HG02610 (cell line): ENCODE results near the gene TSHZ1.
"Not testable (repeated sequence)": the region's sequence is repeated elsewhere in the genome, so short reads cannot be mapped to it uniquely, and the experiment has no call there.

Source experiments
- ATAC-seq: cut with Tn5 transposase; IDR thresholded peaks from one replicate; pipeline ENCODE4 v1.9.1; 2021; ENCODE audit warnings: mild to moderate bottlenecking, moderate library complexity; ENCODE audit not compliant: unreplicated experiment

Gene TSHZ1

GRCh38 chr18:75304678-75305557 lies 94.3 kb downstream of the TSHZ1 start:
- ATAC-seq: no peak

GRCh38 chr18:75305984-75306383 lies 95.4 kb downstream of the TSHZ1 start:
- ATAC-seq: no peak

DNA sequence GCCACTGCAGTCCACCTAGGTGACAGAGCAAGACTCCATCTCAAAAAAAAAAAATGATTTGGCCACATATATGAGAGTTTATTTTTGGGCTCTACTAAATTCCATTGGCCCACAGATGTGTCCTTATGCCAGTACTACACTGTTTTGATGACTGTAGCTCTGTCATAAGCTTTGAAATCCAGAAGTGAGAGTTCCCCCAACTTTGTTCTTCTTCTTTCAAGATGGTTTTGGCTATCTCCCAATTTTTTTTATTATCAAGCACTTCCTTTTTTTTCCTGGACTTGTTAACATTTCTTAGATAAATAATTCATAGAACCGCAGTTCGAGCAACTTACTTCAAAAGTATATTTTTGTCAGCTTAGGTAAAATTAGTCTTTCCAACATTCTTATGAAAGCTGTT lies 96.9 kb downstream of the TSHZ1 start:
- ATAC-seq: no peak

DNA sequence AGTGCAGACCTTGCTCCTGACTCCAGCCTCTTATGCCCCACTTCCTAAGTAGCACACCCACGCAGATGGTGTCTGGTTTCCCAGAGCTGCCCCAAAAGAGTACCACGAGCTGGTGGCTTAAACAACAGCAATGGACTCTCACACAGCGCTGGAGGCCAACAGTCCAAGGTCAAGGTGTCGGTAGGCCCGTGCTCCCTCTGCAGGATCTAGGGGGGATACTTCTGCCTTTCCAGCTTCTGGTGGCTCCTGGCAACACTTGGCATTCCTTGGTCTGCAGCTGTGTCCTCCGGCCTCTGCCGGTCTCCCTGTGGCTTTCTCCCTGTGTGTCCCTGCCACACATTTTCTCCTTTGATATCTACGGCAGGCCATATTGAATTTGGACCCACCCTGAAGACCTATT lies 99.0 kb downstream of the TSHZ1 start:
- no peak for ATAC-seq

DNA sequence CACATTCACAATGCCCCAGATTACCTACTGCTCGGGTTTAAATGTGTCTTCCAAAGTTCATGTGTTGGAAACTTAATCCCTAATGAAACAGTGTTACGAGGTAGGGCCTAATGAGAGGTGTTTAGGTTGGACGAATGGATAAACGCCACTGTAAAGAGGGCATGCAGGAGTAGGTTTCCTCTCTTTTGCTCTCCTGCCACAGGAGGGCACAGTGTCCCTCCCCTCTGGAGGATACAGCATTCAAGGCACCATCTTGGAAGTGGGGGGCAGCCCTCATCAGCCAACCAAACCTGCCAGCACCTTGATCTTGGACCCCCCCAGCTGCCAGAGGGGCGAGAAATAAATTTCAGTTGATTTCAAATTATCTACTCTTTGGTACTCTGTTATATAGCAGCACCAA lies 103.5 kb downstream of the TSHZ1 start:
- no peak for ATAC-seq

DNA sequence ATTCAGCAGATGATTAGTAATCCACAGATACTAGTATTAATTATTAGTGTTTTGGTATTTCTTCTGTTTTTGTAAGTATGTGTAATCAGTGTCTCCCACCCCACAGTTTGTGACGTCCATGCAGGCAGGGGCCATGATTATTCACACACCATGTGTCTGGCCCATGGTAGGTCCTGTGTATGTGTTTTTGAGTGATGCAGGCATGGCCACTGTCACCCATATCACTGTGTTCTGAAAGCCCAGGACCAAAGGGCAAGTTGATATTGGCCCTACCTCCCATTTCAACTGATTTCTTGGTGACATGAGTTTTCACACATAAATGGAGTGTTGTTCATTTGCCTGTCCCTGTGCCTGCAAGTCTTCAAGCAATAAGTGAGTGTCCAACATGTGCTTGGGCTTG lies 104.0 kb downstream of the TSHZ1 start:
- no peak for ATAC-seq

GRCh38 chr18:75316223-75316622 lies 105.6 kb downstream of the TSHZ1 start:
- ATAC-seq: no peak

DNA sequence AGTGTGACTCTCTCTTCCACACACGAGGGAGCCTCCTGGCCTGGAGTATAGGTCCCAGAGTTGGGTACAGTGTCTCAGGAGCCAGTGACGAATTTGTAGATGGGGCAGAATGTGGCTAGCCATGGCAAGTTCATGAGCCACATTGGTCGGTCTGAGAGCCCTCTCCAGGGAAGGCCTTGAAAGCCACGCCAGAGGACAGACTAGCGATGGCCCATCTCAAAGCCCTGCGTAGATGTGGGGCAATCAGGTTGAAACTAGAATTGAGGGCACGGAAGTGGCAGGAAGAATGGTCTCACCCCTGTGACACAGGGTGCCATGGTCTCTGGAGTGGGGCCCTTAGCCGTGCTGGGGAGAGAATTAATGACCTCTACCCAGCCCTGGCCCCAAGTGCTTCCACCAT lies 106.2 kb downstream of the TSHZ1 start:
- ATAC-seq: no peak

DNA sequence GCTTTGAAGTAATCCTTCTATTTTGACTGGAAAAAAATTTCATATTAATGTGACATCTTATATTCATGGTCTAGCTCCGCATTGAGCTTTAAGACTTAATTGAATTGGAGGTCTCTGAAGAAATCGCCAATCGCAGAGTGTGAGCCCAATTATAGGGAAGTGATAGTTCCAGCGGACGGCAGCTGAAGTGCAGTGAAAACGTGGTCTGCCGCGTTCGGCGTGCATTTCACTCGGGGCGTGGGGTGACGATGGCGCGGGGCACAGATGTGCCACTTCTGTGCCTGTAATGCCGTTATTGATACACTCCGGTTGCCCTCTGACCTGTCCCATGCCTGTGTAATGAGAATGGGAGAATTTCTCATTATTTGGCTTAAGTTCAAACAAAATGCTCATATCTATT lies 106.7 kb downstream of the TSHZ1 start:
- ATAC-seq: no peak

GRCh38 chr18:75317703-75318102 lies 107.1 kb downstream of the TSHZ1 start:
- peak; percentile 77 for ATAC-seq

DNA sequence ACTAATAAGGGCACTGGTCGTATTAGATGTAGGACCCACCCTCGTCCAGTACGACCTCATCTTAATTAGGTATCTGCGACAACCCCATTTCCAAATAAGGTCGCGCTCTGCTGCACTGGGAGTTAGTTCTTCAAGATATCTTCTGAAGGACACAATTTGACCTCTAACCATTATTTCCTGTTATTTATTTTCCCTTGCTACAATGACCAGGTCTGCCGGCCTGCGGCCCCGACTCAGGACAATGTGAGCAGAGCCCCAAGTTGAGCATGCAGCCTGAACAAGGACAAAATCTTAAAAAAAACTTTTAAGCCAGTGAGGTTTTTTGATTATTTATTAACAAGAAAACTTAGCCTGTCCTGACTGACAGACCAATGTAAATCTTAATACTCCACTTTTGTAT lies 109.3 kb downstream of the TSHZ1 start:
- ATAC-seq: no peak

- ATAC-seq: no peak
Measured at GRCh38 chr18:75320506-75320905, 109.9 kb downstream of the TSHZ1 start.

GRCh38 chr18:75321431-75321830 lies 110.8 kb downstream of the TSHZ1 start:
- ATAC-seq: no peak

DNA sequence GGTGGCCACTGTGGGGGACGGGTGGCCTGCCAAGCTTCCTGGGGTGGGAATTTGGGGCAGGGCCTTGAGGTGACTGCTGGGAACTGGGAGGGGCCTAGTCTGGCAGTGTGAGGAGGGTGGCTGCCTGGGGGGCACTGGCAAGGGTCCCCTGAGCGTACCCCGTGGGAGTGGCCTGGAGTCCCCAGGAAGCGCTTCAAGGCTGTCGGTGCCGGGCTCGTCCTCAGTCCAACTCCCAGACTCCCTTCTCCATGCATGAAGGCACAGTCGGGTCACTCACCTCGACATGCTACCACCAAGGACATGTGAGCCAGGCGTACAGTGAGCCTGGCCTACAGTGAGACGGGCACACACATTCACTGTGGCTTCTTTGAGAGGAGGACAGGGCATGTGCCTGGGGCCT lies 111.6 kb downstream of the TSHZ1 start:
- no peak for ATAC-seq

DNA sequence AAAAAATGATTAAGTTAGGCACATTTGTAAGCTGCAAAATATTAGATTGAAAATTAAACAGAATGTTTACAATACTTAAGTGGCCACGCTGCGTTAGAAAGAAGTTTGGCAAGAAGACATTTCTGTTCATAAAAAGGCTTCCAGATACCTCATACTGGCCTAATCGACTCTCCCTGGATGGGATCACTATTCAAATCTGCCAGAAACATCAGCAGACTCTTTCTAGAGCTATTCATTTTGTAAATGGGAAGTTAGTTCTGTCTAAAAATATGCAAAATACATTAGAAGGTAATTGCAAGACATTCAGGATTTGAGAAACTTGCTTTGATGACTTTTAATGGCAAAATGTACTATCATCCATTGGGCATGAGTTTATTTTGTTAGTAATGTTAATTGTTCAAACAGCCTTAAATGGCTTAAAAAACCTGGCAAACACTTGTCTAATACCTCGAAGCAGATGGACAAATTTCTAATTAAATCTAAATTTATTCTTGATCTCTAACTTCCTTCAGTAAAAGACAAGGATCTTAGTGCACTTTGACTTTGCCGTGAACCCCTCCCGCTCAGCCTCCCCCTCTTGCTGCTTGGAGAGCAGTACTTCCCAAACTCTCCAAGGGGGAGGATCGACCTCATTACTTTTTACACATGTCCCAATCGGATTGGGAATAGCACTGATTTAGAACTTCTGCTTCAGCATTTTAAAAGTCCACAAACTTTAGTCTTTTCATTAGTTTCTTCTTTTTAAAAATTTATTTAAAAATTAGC lies 113.4 kb downstream of the TSHZ1 start:
- no peak for ATAC-seq

GRCh38 chr18:75324686-75325257 lies 114.2 kb downstream of the TSHZ1 start:
- ATAC-seq: peak; percentile 67

GRCh38 chr18:75329753-75330152 lies 119.2 kb downstream of the TSHZ1 start:
- not testable (repeated sequence) for ATAC-seq

DNA sequence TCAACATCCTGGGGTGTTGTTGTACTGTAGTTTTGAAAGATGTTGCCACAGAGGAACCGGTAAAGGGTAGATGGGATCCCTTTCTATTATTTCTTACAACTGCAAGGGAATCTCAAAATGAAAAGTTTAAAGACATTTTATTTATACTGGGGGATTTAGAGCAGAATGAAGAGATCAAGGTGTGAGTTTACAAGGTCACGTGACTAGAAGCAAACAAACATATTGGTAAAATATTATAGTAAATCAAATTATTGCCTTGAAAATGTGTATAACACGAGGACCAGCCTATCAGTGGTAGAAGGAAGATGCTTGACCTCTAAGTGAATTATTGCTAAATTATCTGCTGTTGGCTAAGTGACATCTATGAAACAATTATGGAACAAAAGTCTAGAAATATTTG lies 119.7 kb downstream of the TSHZ1 start:
- no peak for ATAC-seq

DNA sequence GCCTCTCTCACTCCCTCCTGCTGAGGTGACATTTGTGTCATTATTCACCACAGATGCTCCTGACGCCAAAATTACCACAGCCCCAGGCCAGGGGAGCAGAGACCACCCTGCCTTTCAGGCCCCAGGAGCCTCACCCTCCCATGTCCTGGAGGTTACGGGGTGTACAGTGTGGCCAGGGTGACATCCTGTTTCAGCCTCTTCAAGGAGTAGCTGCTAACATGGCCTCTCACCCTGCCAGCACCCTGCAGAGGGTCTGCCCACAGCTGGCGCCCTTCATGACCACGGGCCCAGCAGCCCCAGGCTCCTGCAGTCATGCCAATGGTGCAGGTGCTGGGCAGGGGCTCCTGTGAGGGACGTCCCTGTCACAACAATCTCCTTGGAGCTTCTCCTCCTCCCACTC lies 124.3 kb downstream of the TSHZ1 start:
- no peak for ATAC-seq

DNA sequence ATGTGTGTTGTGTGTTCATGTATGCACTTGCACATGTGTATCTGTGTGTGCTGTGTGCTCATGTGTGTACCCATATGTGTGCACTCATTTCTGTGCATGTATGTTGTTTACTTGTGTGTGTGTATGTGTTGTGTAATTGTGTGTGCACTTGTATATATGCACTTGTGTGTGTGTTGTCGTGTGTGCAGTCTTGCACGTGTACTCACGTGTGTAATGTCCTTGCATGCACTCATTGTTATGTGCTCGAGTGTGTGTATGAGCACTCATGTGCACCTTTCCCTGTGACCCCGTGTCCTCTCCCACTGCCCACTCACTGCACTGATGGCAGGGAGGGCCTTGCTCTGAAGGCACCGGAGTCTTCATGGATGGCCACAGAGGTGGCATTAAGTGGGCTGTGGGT lies 124.9 kb downstream of the TSHZ1 start:
- no peak for ATAC-seq

- no peak for ATAC-seq
Measured at GRCh38 chr18:75336767-75337166, 126.2 kb downstream of the TSHZ1 start.

DNA sequence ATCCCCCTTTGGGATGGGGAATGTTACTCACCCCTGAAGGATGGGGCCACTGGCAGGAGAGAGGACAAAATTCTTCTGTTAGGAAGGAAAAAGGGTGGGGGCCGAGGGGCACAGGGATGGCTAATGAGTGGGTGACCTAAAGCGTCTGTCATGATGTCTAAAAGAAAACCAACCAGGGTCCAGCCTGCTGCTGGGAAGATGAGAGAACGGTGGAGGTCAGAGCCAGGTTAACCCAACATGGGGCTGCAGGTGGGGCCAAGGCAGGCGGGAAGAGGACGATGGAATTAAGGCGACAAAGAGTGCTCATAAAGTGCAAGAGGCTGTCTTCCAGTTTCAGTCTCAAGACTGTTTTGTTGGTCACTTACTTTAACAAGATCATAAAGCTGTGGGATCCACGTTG lies 126.8 kb downstream of the TSHZ1 start:
- no peak for ATAC-seq
